Endothelial cell of umbilical vein (primary cell): ENCODE measurements around the gene IL12A. TPM values are rescaled to one million over a fixed set of nuclear protein-coding genes. Genes with fewer than 3 reads are reported as not detected.

Experiments used
- BruUV-seq: library from RNA; stranded (reverse); fragments of 400-500 nt; replicated peaks from 2 replicates; lab custom pipeline; 2021; lab: Mats Ljungman, UMichigan
- CTCF ChIA-PET: fragments of 300-600, 350-600 bp; sonication (Branson Sonifier 250); formaldehyde crosslinking; loops from one replicate; lab custom pipeline; 2021; ENCODE audit warnings: antibody characterized with exemption, inconsistent platforms; lab: Charles Lee
- POLR2A ChIA-PET: fragments of 300-600, 350-600 bp; sonication (Branson Sonifier 250); formaldehyde crosslinking; loops from one replicate; lab custom pipeline; 2021; ENCODE audit warnings: antibody characterized with exemption, inconsistent platforms; lab: Charles Lee
- DNase-seq: peaks from one replicate; pipeline ENCODE4 v3.0.0-alpha.2; 2011; ENCODE audit warnings: low read depth, low spot score
- FAIRE-seq: peaks from 2 replicates; lab custom pipeline; 2011; peaks lifted over from hg19 to GRCh38; lab: Jason Lieb, UNC
- H2AFZ ChIP-seq: 2 replicates; pipeline ENCODE4 v1.6.0; 2012; ENCODE audit warnings: low read depth, low read length, control low read depth, inconsistent platforms
- H3K27ac ChIP-seq: 2 replicates; pipeline ENCODE4 v1.5.1; 2011; ENCODE audit warnings: low read depth, mild to moderate bottlenecking, control low read depth, low read length, moderate library complexity; ENCODE audit not compliant: insufficient read depth
- H3K27me3 ChIP-seq, 2 experiments: 2 replicates each; pipeline versions ENCODE4 v1.6.0 to v1.6.1; 2011; ENCODE audit warnings: low read length in 2 of 2, mixed read lengths in 1 of 2; ENCODE audit not compliant: control insufficient read depth in 2 of 2, insufficient read depth in 2 of 2
- H3K36me3 ChIP-seq, 2 experiments: 2 replicates in 1 of 2; 3 replicates in 1 of 2; pipeline ENCODE4 v1.5.1; 2011; ENCODE audit warnings: low read length in 2 of 2, mild to moderate bottlenecking in 1 of 2, moderate library complexity in 1 of 2; ENCODE audit not compliant: control insufficient read depth in 2 of 2, insufficient read depth in 2 of 2; ENCODE audit errors: extremely low read depth in 1 of 2
- H3K4me1 ChIP-seq: 3 replicates; pipeline ENCODE4 v1.5.1; 2011; ENCODE audit warnings: mild to moderate bottlenecking, low read length; ENCODE audit not compliant: control insufficient read depth, insufficient read depth; ENCODE audit errors: extremely low read depth
- H3K4me2 ChIP-seq: 2 replicates; pipeline ENCODE4 v1.6.1; 2011; ENCODE audit warnings: low read length, control low read depth, mixed read lengths; ENCODE audit not compliant: insufficient read depth
- H3K4me3 ChIP-seq, 3 experiments: fragments of 200-600 bp in 1 of 3; sonication (generic), shearing (Covaris generic) in 1 of 3; replicated peaks in 1 of 3; 2 replicates each; pipeline ENCODE4 v1.5.1; 2011 to 2016; ENCODE audit warnings: control low read depth in 3 of 3, low read length in 3 of 3, mild to moderate bottlenecking in 2 of 3, inconsistent platforms in 1 of 3, low read depth in 1 of 3, moderate library complexity in 1 of 3; ENCODE audit not compliant: insufficient read depth in 1 of 3
- H3K79me2 ChIP-seq: 2 replicates; pipeline ENCODE4 v1.6.0; 2012; ENCODE audit warnings: low read length, inconsistent platforms; ENCODE audit not compliant: control insufficient read depth, insufficient read depth
- H3K9ac ChIP-seq: replicated peaks from 2 replicates; pipeline ENCODE3; 2011; ENCODE audit warnings: low read length, control low read depth; ENCODE audit not compliant: insufficient read depth; ENCODE audit errors: extremely low read depth
- H3K9me1 ChIP-seq: replicated peaks from 3 replicates; pipeline ENCODE4 v1.6.0; 2011; ENCODE audit warnings: mild to moderate bottlenecking, low read length; ENCODE audit not compliant: control insufficient read depth, insufficient read depth; ENCODE audit errors: extremely low read depth
- H3K9me3 ChIP-seq: replicated peaks from 2 replicates; pipeline ENCODE4 v1.5.1; 2012; ENCODE audit warnings: low read length, inconsistent platforms; ENCODE audit not compliant: control insufficient read depth, insufficient read depth
- H4K20me1 ChIP-seq: replicated peaks from 2 replicates; pipeline ENCODE3; 2011; ENCODE audit warnings: mild to moderate bottlenecking, low read length; ENCODE audit not compliant: control insufficient read depth, insufficient read depth; ENCODE audit errors: extremely low read depth
- EZH2 ChIP-seq: IDR thresholded peaks from 2 replicates; pipeline ENCODE4 v1.6.1; 2012; ENCODE audit warnings: borderline replicate concordance, low read depth, mild to moderate bottlenecking, moderate library complexity, low read length, inconsistent platforms; ENCODE audit not compliant: severe bottlenecking
- FOS ChIP-seq: IDR thresholded peaks from 2 replicates; pipeline ENCODE4 v1.6.1; 2011; ENCODE audit warnings: mild to moderate bottlenecking, low read length, moderate library complexity, borderline replicate concordance; ENCODE audit not compliant: insufficient read depth
- GATA2 ChIP-seq: IDR thresholded peaks from 2 replicates; pipeline ENCODE4 v1.7.0; 2011; ENCODE audit warnings: low read depth, mild to moderate bottlenecking, moderate library complexity, mixed read lengths, low read length; ENCODE audit not compliant: insufficient read length, insufficient read depth
- JUN ChIP-seq: IDR thresholded peaks from 2 replicates; pipeline ENCODE4 v1.6.1; 2011; ENCODE audit warnings: borderline replicate concordance, low read depth; ENCODE audit not compliant: insufficient read length, insufficient read depth
- MYC ChIP-seq: IDR thresholded peaks from one replicate; pipeline ENCODE4 v1.6.1; 2011; ENCODE audit warnings: mild to moderate bottlenecking, low read depth, low read length
- POLR2A ChIP-seq: IDR thresholded peaks from 2 replicates; pipeline ENCODE4 v1.6.1; 2012; ENCODE audit warnings: low read depth, mild to moderate bottlenecking, control low read depth, low read length
- POLR2AphosphoS5 ChIP-seq: IDR thresholded peaks from 2 replicates; pipeline ENCODE4 v1.6.1; 2012; ENCODE audit warnings: low read depth, mild to moderate bottlenecking, control low read depth, low read length, moderate library complexity; ENCODE audit not compliant: insufficient read depth
- dilution Hi-C: fragments of 300-500 bp; cut with MboI; formaldehyde crosslinking; loops from one replicate; pipeline ENCODE4 v1.15.0; 2019; ENCODE audit warnings: low sequenced_read_pairs; ENCODE audit not compliant: extremely low pct_ligation_motif_present
- intact Hi-C: fragments of 100-400 bp; cut with micrococcal nuclease; formaldehyde crosslinking; loops from one replicate; pipeline ENCODE4 v1.10.0; 2022
- polyA plus RNA-seq, 4 experiments: library from polyadenylated mRNA; depleted of rRNA in 3 of 4; stranded (reverse) in 3 of 4; unstranded in 1 of 4; fragments of >200 nt; gene quantifications; 2 replicates each; pipeline versions ENCODE4 v1.2.1 to v1.2.3, GENCODE V29; 2011 to 2012; ENCODE audit warnings: missing spikeins in 1 of 4
- total RNA-seq: library from RNA; stranded (reverse); gene quantifications from 2 replicates; pipeline ENCODE4 v1.2.3, GENCODE V29; 2021
- TF ChIP-seq, protein P1 (sequence below), 2 donors: IDR thresholded peaks; 1 replicate in 1 of 2; 2 replicates in 1 of 2; pipeline ENCODE4 v1.5.1; 2011; ENCODE audit warnings: low read length in 2 of 2, mild to moderate bottlenecking in 2 of 2, moderate library complexity in 2 of 2, control low read depth in 1 of 2, inconsistent platforms in 1 of 2, low read depth in 1 of 2; ENCODE audit not compliant: insufficient read depth in 1 of 2; ENCODE audit errors: extremely low read depth in 1 of 2
- TF ChIP-seq, protein P2 (sequence below): IDR thresholded peaks from 2 replicates; pipeline ENCODE4 v1.6.1; 2011; ENCODE audit not compliant: insufficient read depth, insufficient read length

IL12A gene
- total and polyA plus RNA-seq, 2 donors (not counting 3 experiments of a cell fraction or from before 2014, with no cell fraction given) = 1.6 to 1.7 TPM

DNA sequence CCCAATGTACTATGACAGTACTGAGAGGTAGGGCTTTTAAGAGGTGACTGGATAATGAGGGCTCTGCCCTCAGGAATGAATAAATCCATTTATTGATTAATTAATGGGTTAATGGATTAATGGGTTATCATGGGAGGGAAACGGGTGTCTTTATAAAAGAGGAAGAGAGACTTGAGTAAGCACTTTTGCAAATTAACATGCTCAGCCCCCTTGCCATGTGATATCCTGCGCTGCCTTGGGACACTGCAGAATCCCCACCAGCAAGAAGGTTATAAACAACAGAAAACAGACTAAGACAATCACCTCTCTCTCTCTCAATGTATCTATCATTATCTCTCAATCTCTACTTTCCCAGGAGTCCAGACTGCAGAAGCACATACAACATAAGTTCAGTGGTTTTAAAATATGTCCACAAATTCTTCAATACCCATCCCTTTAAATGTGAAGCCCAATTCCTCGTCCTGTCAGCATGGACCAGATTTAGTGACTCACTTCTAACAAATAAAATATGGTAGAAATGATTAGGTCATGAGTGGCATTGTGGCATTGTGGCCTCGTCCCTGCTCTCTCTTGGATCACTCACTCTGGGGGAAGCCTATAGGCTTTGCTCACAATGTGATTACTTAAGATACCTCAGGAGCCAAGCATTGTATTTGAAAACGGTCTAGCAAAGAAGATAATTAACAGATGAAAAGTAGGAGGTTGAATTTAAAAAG is 40.0 kb upstream of the IL12A start:
- Histone ChIP-seq H3K9ac (no peak overlapping the region), H3K79me2 (no peaks in the 10 kb centered on the region), H3K9me3 (no peaks in the 10 kb centered on the region), H3K4me2 (no peak overlapping the region), H4K20me1 (no peaks in the 10 kb centered on the region), H3K4me3 (no peak overlapping the region), H3K9me1 (no peaks in the 10 kb centered on the region), H2AFZ (no peak overlapping the region), H3K27ac (no peak overlapping the region), H3K36me3 (no peaks in the 10 kb centered on the region), H3K27me3 (no peaks in the 10 kb centered on the region), H3K4me1 (no peaks in the 10 kb centered on the region)
- ChIA-PET POLR2A (no interaction called here), CTCF (interaction anchor here (1.6 to 3.4 kb wide), 3 partner anchors 17 to 40 kb away, joined by 4 to 11 read pairs (median 7); partner anchors contain the start of gene IL12A)
- TF ChIP-seq, protein P1, sequence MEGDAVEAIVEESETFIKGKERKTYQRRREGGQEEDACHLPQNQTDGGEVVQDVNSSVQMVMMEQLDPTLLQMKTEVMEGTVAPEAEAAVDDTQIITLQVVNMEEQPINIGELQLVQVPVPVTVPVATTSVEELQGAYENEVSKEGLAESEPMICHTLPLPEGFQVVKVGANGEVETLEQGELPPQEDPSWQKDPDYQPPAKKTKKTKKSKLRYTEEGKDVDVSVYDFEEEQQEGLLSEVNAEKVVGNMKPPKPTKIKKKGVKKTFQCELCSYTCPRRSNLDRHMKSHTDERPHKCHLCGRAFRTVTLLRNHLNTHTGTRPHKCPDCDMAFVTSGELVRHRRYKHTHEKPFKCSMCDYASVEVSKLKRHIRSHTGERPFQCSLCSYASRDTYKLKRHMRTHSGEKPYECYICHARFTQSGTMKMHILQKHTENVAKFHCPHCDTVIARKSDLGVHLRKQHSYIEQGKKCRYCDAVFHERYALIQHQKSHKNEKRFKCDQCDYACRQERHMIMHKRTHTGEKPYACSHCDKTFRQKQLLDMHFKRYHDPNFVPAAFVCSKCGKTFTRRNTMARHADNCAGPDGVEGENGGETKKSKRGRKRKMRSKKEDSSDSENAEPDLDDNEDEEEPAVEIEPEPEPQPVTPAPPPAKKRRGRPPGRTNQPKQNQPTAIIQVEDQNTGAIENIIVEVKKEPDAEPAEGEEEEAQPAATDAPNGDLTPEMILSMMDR (IDR thresholded peaks at IDR 0.05; ENCODE audit: extremely low read depth in 1 of 2, insufficient read depth in 1 of 2, low read depth in 1 of 2, low read length in 2 of 2) = no peak
- TF ChIP-seq EZH2 (no peak), GATA2 (no peak), JUN (no peak), POLR2AphosphoS5 (no peak), POLR2A (no peak), FOS (no peak), MYC (no peak)
- TF ChIP-seq, protein P2, sequence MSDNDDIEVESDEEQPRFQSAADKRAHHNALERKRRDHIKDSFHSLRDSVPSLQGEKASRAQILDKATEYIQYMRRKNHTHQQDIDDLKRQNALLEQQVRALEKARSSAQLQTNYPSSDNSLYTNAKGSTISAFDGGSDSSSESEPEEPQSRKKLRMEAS = no peak
- intact Hi-C loops = no loop called here
- DNase-seq (no peak), FAIRE-seq (no peak)
- dilution Hi-C loops = no loop called here
- BruUV-seq = no TSS peak
